ENCODE data around the gene CDH8. TPM values are rescaled to one million over a fixed set of nuclear protein-coding genes. Genes with fewer than 3 reads are reported as not detected.

CDH8 gene
- total and polyA plus RNA-seq, 2 donors (not counting 1 experiment from before 2014, with no cell fraction given): not detected

GRCh38 chr16:61890386-61890785, 145.9 kb downstream of the CDH8 start:
- Mint-ChIP-seq H3K4me3 (no peak overlapping the region), H3K4me1 (no peaks in the 10 kb centered on the region), H3K9me3 (ENCODE audit: insufficient read depth) (peaks cover 10% of the 10 kb centered on the region), H3K27ac (no peak overlapping the region), H3K27me3 (no peaks in the 10 kb centered on the region)
- no peak for DNase-seq
- no peaks in the 10 kb centered on the region for H3K4me1 ChIP-seq (ENCODE audit: control insufficient read depth in 2 of 2, insufficient read depth in 2 of 2, low read length in 2 of 2)
- no peak overlapping the region for H3K4me2 ChIP-seq (replicated peaks; ENCODE audit: low read depth, low read length, poor library complexity, severe bottlenecking)
- H3K4me3 ChIP-seq (ENCODE audit: control extremely low read depth in 1 of 5, extremely low read depth in 1 of 5, insufficient read depth in 1 of 5, low read depth in 2 of 5, low read length in 4 of 5): no peak overlapping the region
- H2AFZ ChIP-seq (ENCODE audit: insufficient read depth, low read depth, low read length, poor library complexity, severe bottlenecking): no peak overlapping the region
- intact Hi-C loops (cut with micrococcal nuclease): no loop called here
- ATAC-seq (ENCODE audit: low read depth): no peak
- H3K9me3 ChIP-seq (ENCODE audit: control extremely low read depth in 1 of 3, control insufficient read depth in 2 of 3, insufficient read depth in 1 of 3, low read length in 2 of 3): no peaks in the 10 kb centered on the region
- TF ChIP-seq CTCF (IDR thresholded peaks at IDR 0.05) (no peak), EZH2 (IDR thresholded peaks at IDR 0.05; ENCODE audit: borderline replicate concordance, insufficient read depth, low read depth, low read length, poor library complexity, severe bottlenecking) (no peak)
- ChIA-PET CTCF (no interaction called here), POLR2A (no interaction called here)
- no peaks in the 10 kb centered on the region for H3K27me3 ChIP-seq (replicated peaks in 1 of 4; ENCODE audit: control extremely low read depth in 1 of 4, control insufficient read depth in 3 of 4, insufficient read depth in 4 of 4, low read length in 3 of 4)
- no peaks in the 10 kb centered on the region for H3K36me3 ChIP-seq (replicated peaks in 1 of 2; ENCODE audit: control extremely low read depth in 1 of 2, control insufficient read depth in 1 of 2, extremely low read depth in 1 of 2, insufficient read depth in 2 of 2, low read length in 1 of 2)
- H3K27ac ChIP-seq (ENCODE audit: low read length in 2 of 2): no peak overlapping the region
- no peaks in the 10 kb centered on the region for H3K79me2 ChIP-seq (ENCODE audit: control insufficient read depth, insufficient read depth, low read length)
- WGBS (ENCODE audit: insufficient coverage): no CpG with 5 or more reads among the region's 2 CpGs
- H3K9ac ChIP-seq (ENCODE audit: low read length): no peak overlapping the region
- H4K20me1 ChIP-seq (ENCODE audit: control insufficient read depth, insufficient read depth, low read length, poor library complexity, severe bottlenecking): no peaks in the 10 kb centered on the region

GRCh38 chr16:61887903-61888302, 148.3 kb downstream of the CDH8 start:
- DNase-seq (no peak), ATAC-seq (ENCODE audit: low read depth) (no peak)
- H3K27ac ChIP-seq (ENCODE audit: low read length in 2 of 2): no peak overlapping the region
- Mint-ChIP-seq H3K4me3 (no peak overlapping the region), H3K27ac (no peak overlapping the region), H3K4me1 (no peaks in the 10 kb centered on the region), H3K9me3 (ENCODE audit: insufficient read depth) (peaks cover 5% of the 10 kb centered on the region), H3K27me3 (no peaks in the 10 kb centered on the region)
- H3K4me3 ChIP-seq (ENCODE audit: control extremely low read depth in 1 of 5, extremely low read depth in 1 of 5, insufficient read depth in 1 of 5, low read depth in 2 of 5, low read length in 4 of 5): no peak overlapping the region
- H3K4me1 ChIP-seq (ENCODE audit: control insufficient read depth in 2 of 2, insufficient read depth in 2 of 2, low read length in 2 of 2): no peaks in the 10 kb centered on the region
- no peaks in the 10 kb centered on the region for H4K20me1 ChIP-seq (ENCODE audit: control insufficient read depth, insufficient read depth, low read length, poor library complexity, severe bottlenecking)
- H3K4me2 ChIP-seq (replicated peaks; ENCODE audit: low read depth, low read length, poor library complexity, severe bottlenecking): no peak overlapping the region
- H3K36me3 ChIP-seq (replicated peaks in 1 of 2; ENCODE audit: control extremely low read depth in 1 of 2, control insufficient read depth in 1 of 2, extremely low read depth in 1 of 2, insufficient read depth in 2 of 2, low read length in 1 of 2): no peaks in the 10 kb centered on the region
- ChIA-PET CTCF (no interaction called here), POLR2A (no interaction called here)
- H3K9ac ChIP-seq (ENCODE audit: low read length): no peak overlapping the region
- H3K9me3 ChIP-seq (ENCODE audit: control extremely low read depth in 1 of 3, control insufficient read depth in 2 of 3, insufficient read depth in 1 of 3, low read length in 2 of 3): no peaks in the 10 kb centered on the region
- WGBS (ENCODE audit: insufficient coverage): 24% methylated on average over 4 of the region's 4 CpGs
- no peaks in the 10 kb centered on the region for H3K27me3 ChIP-seq (replicated peaks in 1 of 4; ENCODE audit: control extremely low read depth in 1 of 4, control insufficient read depth in 3 of 4, insufficient read depth in 4 of 4, low read length in 3 of 4)
- TF ChIP-seq EZH2 (IDR thresholded peaks at IDR 0.05; ENCODE audit: borderline replicate concordance, insufficient read depth, low read depth, low read length, poor library complexity, severe bottlenecking) (no peak), CTCF (IDR thresholded peaks at IDR 0.05) (no peak)
- H3K79me2 ChIP-seq (ENCODE audit: control insufficient read depth, insufficient read depth, low read length): no peaks in the 10 kb centered on the region
- intact Hi-C loops (cut with micrococcal nuclease): no loop called here
- H2AFZ ChIP-seq (ENCODE audit: insufficient read depth, low read depth, low read length, poor library complexity, severe bottlenecking): no peak overlapping the region
